PC-3 (cell line): ENCODE data around the gene TBC1D2.

Experiments used
- CTCF ChIP-seq: fragments of 300-600 bp; sonication (generic); conservative IDR thresholded peaks from 2 replicates; pipeline ENCODE4 v1.5.1; 2017; ENCODE audit warnings: antibody characterized with exemption, low read depth, mild to moderate bottlenecking, low read length
- EZH2phosphoT487 ChIP-seq: fragments of 300-600 bp; sonication (generic); IDR thresholded peaks from 2 replicates; pipeline ENCODE4 v1.6.1; 2018; ENCODE audit warnings: mild to moderate bottlenecking, antibody characterized with exemption, low read length, borderline replicate concordance

GRCh38 chr9:98152526-98152925, 102.9 kb downstream of the TBC1D2 start:
- TF ChIP-seq CTCF = no peak
- TF ChIP-seq EZH2phosphoT487 = no peak
